OCI-LY3 (cell line): Measurements from ENCODE around the gene WFIKKN2.
A peak's percentile ranks its signal among the peaks of the same experiment; 100 is the strongest.
"Not testable (repeated sequence)": the region's sequence is repeated elsewhere in the genome, so short reads cannot be mapped to it uniquely, and the experiment has no call there.

ENCODE experiments used
- H2AFZ ChIP-seq: fragments of 200-600, 300-600 bp; shearing (Covaris generic); 2 replicates; pipeline ENCODE4 v1.6.0; 2014; ENCODE audit warnings: antibody characterized with exemption, low read depth, low read length
- H3K27ac ChIP-seq: fragments of 200-600, 300-600 bp; sonication (generic); 2 replicates; pipeline ENCODE4 v1.5.1; 2014; ENCODE audit warnings: mild to moderate bottlenecking, low read length, moderate library complexity, mixed read lengths
- H3K27me3 ChIP-seq: fragments of 200-600, 300-600 bp; sonication (generic); 2 replicates; pipeline ENCODE4 v1.6.1; 2014; ENCODE audit warnings: low read depth, low read length, mixed read lengths
- H3K36me3 ChIP-seq: fragments of 200-600, 300-600 bp; sonication (generic); replicated peaks from 2 replicates; pipeline ENCODE3; 2014; ENCODE audit warnings: low read depth, low read length, mixed read lengths
- H3K4me1 ChIP-seq: fragments of 300-600, 200-600 bp; sonication (generic); 2 replicates; pipeline ENCODE4 v1.6.1; 2014; ENCODE audit warnings: low read length, mixed read lengths
- H3K4me2 ChIP-seq: fragments of 200-600, 300-600 bp; sonication (generic); 2 replicates; pipeline ENCODE4 v1.6.1; 2014; ENCODE audit warnings: low read length, mixed read lengths
- H3K4me3 ChIP-seq: fragments of 300-600, 200-600 bp; sonication (generic); 2 replicates; pipeline ENCODE4 v1.5.1; 2014; ENCODE audit warnings: antibody characterized with exemption, mild to moderate bottlenecking, low read length, moderate library complexity
- H3K79me2 ChIP-seq: fragments of 300-600, 200-600 bp; shearing (Covaris generic); 2 replicates; pipeline ENCODE4 v1.6.1; 2014; ENCODE audit warnings: mild to moderate bottlenecking, low read length, mixed read lengths
- H3K9ac ChIP-seq: fragments of 300-600, 200-600 bp; shearing (Covaris generic); 2 replicates; pipeline ENCODE4 v1.6.0; 2014; ENCODE audit warnings: mild to moderate bottlenecking, low read length, moderate library complexity
- H3K9me3 ChIP-seq: fragments of 200-600, 300-600 bp; shearing (Covaris generic); 2 replicates; pipeline ENCODE4 v1.6.1; 2014; ENCODE audit warnings: low read length, mixed read lengths; ENCODE audit not compliant: insufficient read depth
- H4K20me1 ChIP-seq: fragments of 200-600, 300-600 bp; sonication (generic); 2 replicates; pipeline ENCODE4 v1.6.1; 2016; ENCODE audit warnings: low read length, mixed read lengths; ENCODE audit not compliant: insufficient read depth
- CTCF ChIP-seq: fragments of 200-600, 300-600 bp; sonication (generic); IDR thresholded peaks from 2 replicates; pipeline ENCODE4 v1.5.1; 2014; ENCODE audit warnings: antibody characterized with exemption, low read length, low read depth
- EZH2phosphoT487 ChIP-seq: fragments of 200-600 bp; shearing (Covaris generic); IDR thresholded peaks from 2 replicates; pipeline ENCODE4 v1.6.1; 2018; ENCODE audit warnings: antibody characterized with exemption, mixed run types, low read depth

WFIKKN2 gene

DNA sequence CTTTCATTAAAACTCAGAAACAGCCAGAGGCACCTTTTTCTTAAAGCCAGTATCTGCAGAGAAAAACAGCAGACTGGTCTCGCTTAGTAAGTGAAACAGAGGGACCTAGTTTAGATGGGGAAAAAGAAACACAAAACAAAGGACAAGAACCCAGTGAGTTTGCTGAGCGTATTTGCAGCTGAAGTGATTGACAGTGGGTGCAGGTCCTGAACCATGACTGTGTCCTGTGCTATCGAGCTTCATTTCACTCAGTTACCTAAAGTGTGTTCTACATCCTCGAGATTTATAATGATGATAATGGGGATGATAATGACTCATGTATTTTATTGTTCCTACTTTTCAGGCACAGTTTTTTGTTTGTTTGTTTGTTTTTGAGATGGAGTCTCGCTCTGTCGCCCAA lies 31.7 kb upstream of the WFIKKN2 start:
- no peak overlapping the region for H3K4me2 ChIP-seq
- H3K9ac ChIP-seq, result no peak overlapping the region

DNA sequence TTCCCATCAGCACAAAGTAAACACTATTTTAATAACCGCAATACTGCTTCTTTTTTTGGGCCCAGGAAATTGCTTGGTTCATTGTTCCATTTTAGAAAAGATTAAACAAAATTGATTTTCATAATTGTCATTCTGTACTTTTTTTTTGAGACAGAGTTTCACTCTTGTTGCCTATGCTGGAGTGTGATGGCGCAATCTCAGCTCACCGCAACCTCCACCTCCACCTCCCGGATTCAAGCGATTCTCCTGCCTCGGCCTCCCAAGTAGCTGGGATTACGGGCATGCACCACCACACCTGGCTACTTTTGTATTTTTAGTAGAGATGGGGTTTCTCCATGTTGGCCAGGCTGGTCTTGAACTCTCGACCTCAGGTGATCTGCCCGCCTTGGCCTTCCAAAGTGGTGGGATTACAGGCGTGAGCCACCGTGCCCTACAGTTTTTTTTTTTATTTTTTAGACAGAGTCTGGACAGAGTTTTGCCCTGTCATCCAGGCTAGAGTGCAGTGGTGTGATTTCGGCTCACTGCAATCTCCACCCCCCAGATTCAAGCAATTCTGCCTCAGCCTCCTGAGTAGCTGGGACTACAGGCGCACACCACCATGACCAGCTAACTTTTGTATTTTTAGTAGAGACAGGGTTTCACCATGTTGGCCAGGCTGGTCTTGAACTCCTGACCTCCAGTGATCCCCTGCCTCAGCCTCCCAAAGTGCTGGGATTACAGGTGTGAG lies 30.5 kb upstream of the WFIKKN2 start:
- H3K36me3 ChIP-seq, H2AFZ ChIP-seq, H3K27ac ChIP-seq, H3K79me2 ChIP-seq, H3K9ac ChIP-seq, H4K20me1 ChIP-seq, H3K4me1 ChIP-seq, H3K4me3 ChIP-seq, H3K4me2 ChIP-seq, H3K27me3 ChIP-seq, H3K9me3 ChIP-seq: not testable (repeated sequence)

More for the DNA sequence above, 31.7 kb upstream of the WFIKKN2 start:
- H2AFZ ChIP-seq, result no peak overlapping the region
- no peak overlapping the region for H3K27ac ChIP-seq
- H3K27me3 ChIP-seq, result no peaks in the 10 kb centered on the region
- no peak overlapping the region for H3K4me3 ChIP-seq
- no peaks in the 10 kb centered on the region for H4K20me1 ChIP-seq
- no peaks in the 10 kb centered on the region for H3K4me1 ChIP-seq
- H3K9me3 ChIP-seq, result no peaks in the 10 kb centered on the region
- TF ChIP-seq EZH2phosphoT487 (no peak), CTCF (no peak)
- no peaks in the 10 kb centered on the region for H3K36me3 ChIP-seq
- no peaks in the 10 kb centered on the region for H3K79me2 ChIP-seq

GRCh38 chr17:50805486-50805885 lies 29.9 kb upstream of the WFIKKN2 start:
- Histone ChIP-seq H2AFZ (no peak overlapping the region), H3K79me2 (no peaks in the 10 kb centered on the region), H4K20me1 (no peaks in the 10 kb centered on the region), H3K9ac (no peak overlapping the region), H3K36me3 (no peaks in the 10 kb centered on the region), H3K4me1 (no peaks in the 10 kb centered on the region), H3K27me3 (no peaks in the 10 kb centered on the region), H3K9me3 (no peaks in the 10 kb centered on the region), H3K27ac (no peak overlapping the region), H3K4me3 (no peak overlapping the region), H3K4me2 (no peak overlapping the region)
- TF ChIP-seq CTCF, result no peak
- TF ChIP-seq EZH2phosphoT487, result no peak

DNA sequence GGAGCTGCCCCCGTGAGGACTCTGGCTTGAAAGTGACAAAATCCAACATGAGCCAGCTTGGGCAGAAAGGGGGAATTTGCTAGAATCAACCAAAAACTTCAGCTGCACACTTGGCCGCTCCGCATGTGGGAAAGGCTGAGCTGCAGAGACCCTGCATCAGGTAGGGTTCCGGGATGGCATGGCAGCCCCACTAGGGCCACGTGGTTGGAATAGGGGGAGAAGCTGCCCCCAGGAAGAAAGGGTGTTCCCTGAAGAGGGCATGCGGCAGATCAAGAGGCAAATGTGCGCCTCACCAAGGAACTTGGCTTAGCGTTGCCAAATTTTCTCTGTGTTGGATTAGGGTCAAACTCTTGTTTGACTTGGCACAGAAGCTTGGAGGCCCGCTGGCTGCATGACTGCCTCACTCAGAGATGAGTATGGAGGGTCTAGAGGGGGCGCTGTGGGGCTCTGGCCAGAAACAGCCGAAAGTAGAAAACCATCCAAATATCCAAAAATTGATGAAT lies 29.2 kb upstream of the WFIKKN2 start:
- Histone ChIP-seq H4K20me1 (no peaks in the 10 kb centered on the region), H3K4me2 (no peak overlapping the region), H3K9ac (no peak overlapping the region), H3K27ac (no peak overlapping the region), H3K36me3 (no peaks in the 10 kb centered on the region), H3K27me3 (peaks cover 7% of the 10 kb centered on the region; the same call in 1 of the 2 replicates), H3K9me3 (no peaks in the 10 kb centered on the region), H3K4me1 (no peaks in the 10 kb centered on the region), H3K79me2 (no peaks in the 10 kb centered on the region), H3K4me3 (no peak overlapping the region), H2AFZ (no peak overlapping the region)
- TF ChIP-seq EZH2phosphoT487 (no peak), CTCF (peak; percentile 16; the same call in 1 of the 2 replicates)
